ENCODE results near the gene POLR3A. TPM values are rescaled to one million over a fixed set of nuclear protein-coding genes. Genes with fewer than 3 reads are reported as not detected.
"Not testable (repeated sequence)": the region's sequence is repeated elsewhere in the genome, so short reads cannot be mapped to it uniquely, and the experiment has no call there.

POLR3A gene
- total RNA-seq, 2 experiments from 2014 or later, result 18.1 to 18.8 TPM

- Mint-ChIP-seq H3K4me1 (no peaks in the 10 kb centered on the region), H3K9me3 (no peaks in the 10 kb centered on the region), H3K4me3 (no peak overlapping the region), H3K27ac (peak overlapping the region; percentile 60), H3K36me3 (ENCODE audit: low read depth) (peaks cover 57% of the 10 kb centered on the region), H3K27me3 (no peaks in the 10 kb centered on the region)
- CTCF ChIA-PET, result no interaction called here
- DNase-seq, result no peak
- POLR2A ChIA-PET, result no interaction called here
These were observed 24.9 kb downstream of the POLR3A start for GRCh38 chr10:78004215-78005026.

GRCh38 chr10:78002541-78003288 is 26.6 kb downstream of the POLR3A start:
- DNase-seq, result no peak
- ChIA-PET POLR2A (no interaction called here), CTCF (interaction anchor here (0.5 to 0.7 kb wide), 2 partner anchors 12 to 17 kb away, joined by 3 read pairs; no protein-coding TSS in a partner anchor)
- no peak overlapping the region for H3K4me3 Mint-ChIP-seq
- no peaks in the 10 kb centered on the region for H3K27me3 Mint-ChIP-seq
- H3K9me3 Mint-ChIP-seq, result no peaks in the 10 kb centered on the region
- H3K4me1 Mint-ChIP-seq, result no peaks in the 10 kb centered on the region
- no peak overlapping the region for H3K27ac Mint-ChIP-seq
- peaks cover 65% of the 10 kb centered on the region for H3K36me3 Mint-ChIP-seq (ENCODE audit: low read depth)

GRCh38 chr10:78000956-78001472 is 28.3 kb downstream of the POLR3A start:
- CTCF ChIA-PET, result no interaction called here
- Mint-ChIP-seq H3K27me3 (no peaks in the 10 kb centered on the region), H3K4me3 (no peak overlapping the region), H3K9me3 (no peaks in the 10 kb centered on the region), H3K36me3 (ENCODE audit: low read depth) (peaks cover 63% of the 10 kb centered on the region), H3K27ac (no peak overlapping the region), H3K4me1 (no peaks in the 10 kb centered on the region)
- POLR2A ChIA-PET, result no interaction called here
- no peak for DNase-seq

GRCh38 chr10:78000206-78000605 is 29.1 kb downstream of the POLR3A start:
- H3K27me3 Mint-ChIP-seq, result no peaks in the 10 kb centered on the region
- H3K27ac Mint-ChIP-seq, result no peak overlapping the region
- no peaks in the 10 kb centered on the region for H3K4me1 Mint-ChIP-seq
- ChIA-PET POLR2A (no interaction called here), CTCF (no interaction called here)
- peaks cover 57% of the 10 kb centered on the region for H3K36me3 Mint-ChIP-seq (ENCODE audit: low read depth)
- DNase-seq, result no peak
- no peak overlapping the region for H3K4me3 Mint-ChIP-seq
- no peaks in the 10 kb centered on the region for H3K9me3 Mint-ChIP-seq

DNA sequence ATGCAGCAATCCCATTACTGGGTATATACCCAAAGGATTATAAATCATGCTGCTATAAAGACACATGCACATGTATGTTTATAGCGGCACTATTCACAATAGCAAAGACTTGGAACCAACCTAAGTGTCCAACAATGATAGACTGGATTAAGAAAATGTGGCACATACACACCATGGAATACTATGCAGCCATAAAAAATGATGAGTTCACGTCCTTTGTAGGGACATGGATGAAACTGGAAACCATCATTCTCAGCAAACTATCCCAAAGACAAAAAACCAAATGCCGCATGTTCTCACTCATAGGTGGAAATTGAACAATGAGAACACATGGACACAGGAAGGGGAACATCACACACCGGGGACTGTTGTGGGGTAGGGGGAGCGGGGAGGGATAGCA is 30.5 kb downstream of the POLR3A start:
- H3K9me3 Mint-ChIP-seq, DNase-seq, CTCF ChIA-PET, H3K27me3 Mint-ChIP-seq, H3K27ac Mint-ChIP-seq, H3K4me3 Mint-ChIP-seq, POLR2A ChIA-PET, H3K4me1 Mint-ChIP-seq: not testable (repeated sequence)
- H3K36me3 Mint-ChIP-seq (ENCODE audit: low read depth), result peaks cover 54% of the 10 kb centered on the region

GRCh38 chr10:77993620-77994019 is 35.7 kb downstream of the POLR3A start:
- Mint-ChIP-seq H3K27ac (no peak overlapping the region), H3K4me1 (no peaks in the 10 kb centered on the region), H3K36me3 (ENCODE audit: low read depth) (peaks cover 60% of the 10 kb centered on the region), H3K9me3 (no peaks in the 10 kb centered on the region), H3K27me3 (no peaks in the 10 kb centered on the region), H3K4me3 (no peak overlapping the region)
- ChIA-PET CTCF (interaction anchor here (1.0 kb wide), 1 partner anchor 10 kb away, joined by 3 read pairs; no protein-coding TSS in a partner anchor), POLR2A (no interaction called here)
- DNase-seq, result no peak

- Mint-ChIP-seq H3K27me3 (no peaks in the 10 kb centered on the region), H3K36me3 (ENCODE audit: low read depth) (peaks cover 51% of the 10 kb centered on the region), H3K9me3 (no peaks in the 10 kb centered on the region), H3K4me1 (no peaks in the 10 kb centered on the region), H3K4me3 (no peak overlapping the region), H3K27ac (no peak overlapping the region)
- DNase-seq, result no peak
- POLR2A ChIA-PET, result no interaction called here
- CTCF ChIA-PET, result interaction anchor here (1.0 to 1.5 kb wide), 2 partner anchors 33 to 40 kb away, joined by 3 to 4 read pairs; partner anchors contain the start of gene POLR3A
These were observed 40.1 kb downstream of the POLR3A start for GRCh38 chr10:77989081-77989724.

DNA sequence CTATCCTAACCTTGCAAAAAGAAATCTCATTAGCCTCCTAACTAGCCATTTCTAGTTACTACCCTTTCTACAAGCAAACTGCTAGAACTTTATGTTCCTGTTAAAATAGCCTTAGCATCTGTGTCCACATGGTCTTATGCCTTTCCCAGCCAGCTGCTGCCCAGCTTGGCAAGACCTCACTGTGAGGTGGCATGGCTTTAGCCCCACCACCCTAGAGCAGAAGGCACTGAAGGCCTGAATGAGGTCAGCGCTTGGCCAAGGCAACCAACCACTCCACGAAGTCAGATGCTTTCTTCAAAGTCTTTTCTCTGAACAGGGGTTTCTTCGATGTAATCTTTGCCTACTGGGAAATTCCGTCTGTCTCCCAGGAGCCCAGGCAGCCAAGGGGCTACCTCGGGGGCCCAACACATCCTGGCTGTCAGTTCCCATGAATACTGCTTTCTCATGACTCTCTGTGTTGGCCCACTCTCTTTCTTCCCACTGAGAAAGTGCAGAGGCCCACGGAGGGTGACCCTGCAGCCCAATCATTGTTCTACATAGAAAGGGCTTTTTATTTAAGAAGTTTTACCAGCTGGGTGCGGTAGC is 41.6 kb downstream of the POLR3A start:
- H3K36me3 Mint-ChIP-seq (ENCODE audit: low read depth), result peaks cover 43% of the 10 kb centered on the region
- no peaks in the 10 kb centered on the region for H3K4me1 Mint-ChIP-seq
- no peak overlapping the region for H3K4me3 Mint-ChIP-seq
- H3K9me3 Mint-ChIP-seq, result no peaks in the 10 kb centered on the region
- DNase-seq, result no peak
- ChIA-PET CTCF (no interaction called here), POLR2A (no interaction called here)
- H3K27me3 Mint-ChIP-seq, result no peaks in the 10 kb centered on the region
- peak overlapping the region; percentile 9 for H3K27ac Mint-ChIP-seq

GRCh38 chr10:77984986-77985385 is 44.3 kb downstream of the POLR3A start:
- POLR2A ChIA-PET, result no interaction called here
- H3K4me3 Mint-ChIP-seq, result no peak overlapping the region

GRCh38 chr10:77983384-77984341 is 45.7 kb downstream of the POLR3A start:
- H3K36me3 Mint-ChIP-seq (ENCODE audit: low read depth), result peaks cover 42% of the 10 kb centered on the region

More at GRCh38 chr10:77984986-77985385, 44.3 kb downstream of the POLR3A start:
- CTCF ChIA-PET, result no interaction called here
- H3K36me3 Mint-ChIP-seq (ENCODE audit: low read depth), result peaks cover 45% of the 10 kb centered on the region
- no peaks in the 10 kb centered on the region for H3K4me1 Mint-ChIP-seq
- H3K9me3 Mint-ChIP-seq, result no peaks in the 10 kb centered on the region
- no peak for DNase-seq
- no peak overlapping the region for H3K27ac Mint-ChIP-seq
- H3K27me3 Mint-ChIP-seq, result no peaks in the 10 kb centered on the region

DNA sequence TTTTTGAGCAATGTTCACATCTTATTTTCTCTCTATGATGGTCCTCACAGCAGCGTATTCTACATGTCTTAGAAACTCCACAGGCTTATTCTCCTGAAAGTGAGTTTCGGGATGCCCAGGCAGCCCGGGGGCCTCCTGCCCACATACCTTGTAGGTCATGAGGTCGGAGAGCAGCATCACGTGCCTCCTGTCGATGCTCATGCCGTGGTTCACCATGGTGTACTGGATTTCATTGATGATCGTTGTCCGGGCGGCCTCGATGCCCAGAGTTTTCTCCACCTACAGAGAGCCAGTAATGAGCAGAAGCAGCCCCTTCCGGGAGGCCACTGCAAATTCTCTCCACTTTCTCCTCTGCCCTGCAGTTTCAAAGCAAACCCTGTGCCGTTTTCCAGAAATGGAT is 48.0 kb downstream of the POLR3A start:
- H3K4me3 Mint-ChIP-seq, result no peak overlapping the region
- peaks cover 58% of the 10 kb centered on the region for H3K36me3 Mint-ChIP-seq (ENCODE audit: low read depth)
- ChIA-PET CTCF (no interaction called here), POLR2A (no interaction called here)
- no peak overlapping the region for H3K27ac Mint-ChIP-seq
- H3K27me3 Mint-ChIP-seq, result no peaks in the 10 kb centered on the region
- H3K4me1 Mint-ChIP-seq, result no peaks in the 10 kb centered on the region
- no peaks in the 10 kb centered on the region for H3K9me3 Mint-ChIP-seq
- DNase-seq, result no peak

More at GRCh38 chr10:77983384-77984341, 45.7 kb downstream of the POLR3A start:
- no peak for DNase-seq
- Mint-ChIP-seq H3K4me1 (no peaks in the 10 kb centered on the region), H3K9me3 (no peaks in the 10 kb centered on the region), H3K4me3 (no peak overlapping the region), H3K27me3 (no peaks in the 10 kb centered on the region), H3K27ac (no peak overlapping the region)
- CTCF ChIA-PET, result interaction anchor here (0.9 kb wide), 1 partner anchor 10 kb away, joined by 3 read pairs; no protein-coding TSS in a partner anchor
- POLR2A ChIA-PET, result no interaction called here

- peaks cover 50% of the 10 kb centered on the region for H3K36me3 Mint-ChIP-seq (ENCODE audit: low read depth)
- no peak overlapping the region for H3K4me3 Mint-ChIP-seq
- POLR2A ChIA-PET, result no interaction called here
- CTCF ChIA-PET, result no interaction called here
- no peak overlapping the region for H3K27ac Mint-ChIP-seq
- H3K27me3 Mint-ChIP-seq, result no peaks in the 10 kb centered on the region
- H3K9me3 Mint-ChIP-seq, result no peaks in the 10 kb centered on the region
- DNase-seq, result no peak
- no peaks in the 10 kb centered on the region for H3K4me1 Mint-ChIP-seq
These were observed 50.1 kb downstream of the POLR3A start for GRCh38 chr10:77979221-77979620.

Data from activated CD4-positive, alpha-beta T cell treated with anti-CD3 and anti-CD28 coated beads, Interleukin-2, amount 10 ng/mL, durations not matched to agents 7 days and 5 days (primary cell).